NCI-H2029 treated with DMSO at 0.1 percent for 48 hours (cell line): ENCODE data around the gene PBX1.

ENCODE experiments used
- DNase-seq: peaks from one replicate; lab custom pipeline; 2025; lab: John Stamatoyannopoulos, UW

PBX1 gene

DNA sequence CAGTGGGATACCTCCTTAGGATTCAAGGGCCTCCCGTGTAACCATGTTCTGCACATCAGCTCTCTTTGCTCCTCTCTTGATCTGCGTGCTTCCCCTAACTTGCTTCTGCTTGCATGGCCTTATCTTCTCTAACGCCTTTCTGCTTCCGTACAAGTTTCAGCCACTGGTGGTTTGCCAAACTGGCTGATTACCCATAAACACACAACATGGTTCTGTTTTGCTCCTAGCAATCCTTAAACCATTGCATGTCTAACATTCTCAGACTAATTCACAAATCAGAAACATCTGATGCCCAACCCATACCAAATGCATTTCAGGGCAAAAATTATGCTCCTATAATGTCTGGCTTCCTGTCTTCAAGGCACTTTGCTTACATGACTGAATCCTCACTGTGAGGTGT, 166.4 kb downstream of the PBX1 start:
- DNase-seq, result no peak

DNA sequence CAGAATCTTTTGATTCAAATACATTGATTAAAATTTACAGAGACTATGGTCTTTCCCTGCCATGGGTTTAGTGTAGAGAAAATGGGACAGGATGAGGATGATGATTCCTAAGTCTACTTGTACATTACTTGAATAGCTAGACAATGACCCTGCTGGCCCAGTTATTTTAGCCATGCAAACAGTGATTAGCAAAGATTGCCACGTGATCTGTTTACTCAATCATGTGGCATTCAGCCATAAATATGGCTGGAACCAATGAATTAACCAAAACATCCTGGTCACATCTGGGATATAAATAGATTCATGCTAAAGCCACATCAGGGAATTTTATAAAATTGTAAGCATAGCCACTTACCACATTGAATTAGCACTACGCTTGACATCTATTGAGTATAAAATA, 167.3 kb downstream of the PBX1 start:
- DNase-seq, result no peak

DNA sequence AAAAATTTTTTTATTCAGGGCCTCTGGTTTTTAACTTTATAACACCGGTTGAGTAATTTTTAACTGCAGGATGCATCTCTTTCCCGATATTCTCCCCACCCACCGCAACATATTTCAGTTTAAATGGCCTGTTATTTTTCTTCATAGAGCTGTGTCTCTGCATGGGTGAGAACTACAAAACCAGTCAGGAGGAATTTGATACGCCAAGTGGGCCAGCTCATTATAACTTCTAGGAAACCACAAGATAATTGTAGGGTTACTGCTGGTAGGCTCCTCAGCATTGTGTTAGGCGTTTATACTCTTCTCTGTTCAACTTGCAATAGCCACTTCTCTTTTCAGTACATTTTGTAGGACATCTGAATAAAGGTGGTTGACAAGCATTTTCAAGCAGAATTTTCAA, 169.7 kb downstream of the PBX1 start:
- no peak for DNase-seq

DNA sequence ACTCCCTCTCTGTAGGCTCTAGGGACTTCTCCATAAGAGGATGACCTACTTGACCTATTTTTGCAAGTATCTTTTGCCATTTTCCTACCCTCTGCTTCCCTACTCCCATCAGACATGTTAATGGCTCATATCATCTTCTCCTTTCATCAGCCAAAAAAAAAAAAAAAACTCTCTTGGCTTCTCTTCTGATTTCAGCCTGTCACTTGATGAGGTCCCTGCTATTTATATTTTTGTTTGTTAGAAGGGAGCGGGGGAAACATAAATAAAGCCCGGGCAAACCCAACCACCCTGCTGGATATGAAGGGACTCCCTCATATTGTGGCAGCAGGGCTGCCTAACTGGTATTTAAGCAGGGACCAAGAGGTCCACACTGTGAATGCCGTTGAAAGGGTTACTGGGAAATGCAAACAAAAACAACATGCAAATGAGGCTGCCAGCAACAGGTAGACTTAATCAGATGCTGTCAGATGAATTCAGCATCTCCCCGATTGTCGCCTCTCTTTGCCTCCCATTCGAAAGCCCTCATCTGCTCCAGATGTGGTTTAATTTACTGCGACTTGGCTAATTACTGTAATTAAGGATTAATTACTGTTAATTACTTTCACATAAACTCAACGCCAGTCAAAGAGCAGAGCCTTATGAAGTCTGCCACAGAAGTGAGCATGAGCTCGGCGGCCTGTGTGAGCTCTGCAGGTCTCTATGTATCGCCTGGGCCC, 172.3 kb downstream of the PBX1 start:
- DNase-seq, result no peak

DNA sequence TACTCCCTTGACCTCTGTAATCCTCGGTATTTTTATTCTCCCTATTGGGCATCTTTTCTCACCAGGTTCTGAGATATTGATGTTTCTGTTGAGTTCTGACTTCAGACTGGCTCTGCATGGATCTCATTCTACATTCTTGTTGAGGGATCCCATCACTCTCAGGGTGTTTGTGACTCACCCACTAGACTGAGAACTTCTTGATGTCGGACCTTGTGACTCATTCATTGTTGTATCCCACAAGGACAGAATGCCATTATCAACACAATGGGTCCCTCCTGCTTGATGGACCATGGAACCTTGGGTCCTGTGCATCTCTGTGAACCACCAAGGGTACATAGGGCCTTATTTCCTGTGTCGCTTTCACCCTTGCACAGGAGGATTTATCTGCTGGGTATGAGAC, 174.1 kb downstream of the PBX1 start:
- no peak for DNase-seq

DNA sequence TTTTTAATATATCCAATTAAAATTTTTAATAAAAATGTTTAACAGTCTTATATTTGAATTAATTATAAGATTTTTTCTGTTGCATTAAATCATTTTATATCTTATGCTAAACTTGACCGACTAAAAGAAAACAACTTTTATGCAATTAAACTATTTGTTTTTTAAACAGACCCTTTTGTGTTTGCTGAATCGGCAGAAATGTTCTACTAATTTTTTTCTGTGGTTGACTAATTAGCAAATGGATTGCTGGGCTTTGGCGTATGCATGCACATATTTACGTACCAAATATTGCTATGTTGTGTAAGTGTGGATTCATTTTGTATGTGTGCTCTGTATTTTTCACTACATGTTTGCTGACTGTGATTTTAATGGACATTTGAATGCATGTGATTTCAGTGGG, 174.8 kb downstream of the PBX1 start:
- no peak for DNase-seq

DNA sequence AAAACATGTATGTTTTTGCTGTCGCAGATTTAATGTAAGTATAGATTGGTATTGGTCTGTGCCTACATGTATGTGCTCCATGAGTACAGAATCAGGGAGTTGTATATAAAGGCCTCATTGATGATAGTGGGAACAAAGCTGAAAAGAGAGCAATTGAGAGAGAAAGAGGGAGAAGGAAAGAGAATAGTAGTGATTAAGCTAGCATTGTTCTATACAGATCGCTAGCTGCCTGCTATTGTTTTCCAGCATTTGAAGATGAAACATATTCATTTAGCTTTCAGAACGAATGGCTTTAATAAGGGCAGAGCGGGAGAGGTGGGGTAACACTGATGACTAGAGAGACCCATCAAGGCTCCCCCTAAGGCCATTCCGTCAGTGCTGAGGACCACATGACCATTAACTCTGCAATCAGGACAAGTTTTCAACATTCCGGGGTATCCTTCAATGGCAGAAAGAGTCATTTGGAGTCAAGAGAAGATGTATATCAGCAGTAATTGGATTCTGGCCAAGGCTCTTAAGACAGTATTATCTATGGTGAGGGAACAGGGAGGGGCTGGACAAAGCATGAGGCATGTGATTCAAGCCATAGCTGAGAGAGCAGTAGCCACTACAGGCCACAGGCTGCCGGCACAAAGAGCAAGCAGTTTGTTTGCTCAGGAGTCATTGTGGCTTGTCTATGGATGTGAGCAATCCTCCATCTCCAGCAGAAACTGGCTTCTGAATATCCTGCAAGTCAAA, 176.5 kb downstream of the PBX1 start:
- DNase-seq, result peak; percentile 26

DNA sequence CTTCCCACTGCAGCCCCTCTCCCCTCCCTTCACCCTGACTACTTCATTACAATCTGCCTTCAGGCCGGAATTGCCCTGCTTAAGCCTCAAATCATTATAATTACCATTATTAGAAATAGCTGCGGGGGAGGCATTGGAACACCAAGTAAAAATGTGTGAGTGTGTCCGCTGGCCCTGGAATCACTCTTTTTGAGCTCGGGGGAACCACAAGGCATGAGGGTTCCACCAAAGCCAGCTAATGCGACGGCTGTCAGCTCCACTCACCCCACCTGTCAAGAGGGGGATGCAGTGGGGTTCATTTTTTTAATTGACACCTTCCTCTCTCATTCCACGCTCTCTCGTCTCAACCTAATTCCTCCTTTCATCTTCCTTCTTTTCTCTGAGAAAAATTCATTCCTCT, 177.2 kb downstream of the PBX1 start:
- no peak for DNase-seq

DNA sequence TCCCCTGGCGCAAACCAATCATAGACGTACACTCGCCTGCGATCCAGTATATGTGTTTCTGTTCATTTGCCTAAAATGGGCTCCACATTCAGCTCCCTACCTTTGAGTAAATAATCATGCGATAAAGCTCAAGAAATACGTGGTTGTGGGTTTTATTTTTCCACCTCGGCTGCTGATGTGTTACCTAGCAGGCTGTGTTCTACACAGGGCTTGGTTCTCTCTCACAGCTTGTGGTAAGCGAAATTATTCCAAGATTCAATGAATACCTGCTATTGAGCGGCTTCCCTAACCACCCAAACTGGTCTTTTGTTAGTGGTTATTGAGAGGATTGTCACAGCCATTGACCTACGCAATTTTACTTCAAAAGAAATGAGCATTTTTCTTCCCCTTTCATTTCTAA, 180.2 kb downstream of the PBX1 start:
- no peak for DNase-seq

DNA sequence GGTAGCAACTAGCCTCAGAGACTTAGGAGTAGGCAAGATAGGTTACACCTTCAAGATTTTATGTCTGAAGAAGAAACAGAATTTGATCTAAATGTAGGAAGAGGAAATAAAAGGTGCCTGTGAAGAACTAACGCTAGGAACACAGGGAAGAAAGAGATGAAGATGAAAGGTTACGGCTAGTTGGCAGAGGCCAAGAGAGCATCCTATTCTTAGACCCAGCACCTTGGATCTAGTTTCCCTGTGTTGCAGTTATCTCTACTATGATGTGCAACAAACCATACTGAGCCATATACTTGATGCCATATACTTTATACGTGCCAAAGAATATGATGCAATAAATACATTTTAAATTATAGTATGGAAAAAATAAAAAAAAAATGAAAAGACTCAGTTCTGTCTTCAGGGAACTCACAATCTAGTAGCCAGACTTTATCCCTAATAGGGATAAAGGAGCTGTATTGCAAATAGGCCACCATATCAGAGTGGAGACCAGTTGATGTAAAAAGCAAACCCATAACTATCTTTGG, 181.1 kb downstream of the PBX1 start:
- no peak for DNase-seq

DNA sequence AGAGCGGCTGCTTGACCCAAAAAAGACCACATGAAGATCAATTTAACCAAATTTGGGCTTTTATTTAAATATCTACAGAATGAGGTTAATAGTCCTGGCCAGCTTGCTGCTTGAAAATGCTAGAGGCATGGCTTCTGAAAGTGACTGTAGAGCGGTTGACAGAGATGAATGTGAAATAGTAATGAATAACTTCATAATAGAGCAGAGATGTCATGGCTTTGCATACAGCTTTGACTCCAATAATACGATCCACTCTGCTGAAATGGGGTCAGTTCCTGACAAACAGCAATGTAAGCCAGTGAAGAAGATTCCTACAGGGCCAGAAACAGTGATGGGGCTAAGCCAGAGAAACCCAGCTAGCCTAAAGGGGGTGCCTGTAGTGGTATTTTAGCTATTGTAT, 183.8 kb downstream of the PBX1 start:
- DNase-seq, result no peak

DNA sequence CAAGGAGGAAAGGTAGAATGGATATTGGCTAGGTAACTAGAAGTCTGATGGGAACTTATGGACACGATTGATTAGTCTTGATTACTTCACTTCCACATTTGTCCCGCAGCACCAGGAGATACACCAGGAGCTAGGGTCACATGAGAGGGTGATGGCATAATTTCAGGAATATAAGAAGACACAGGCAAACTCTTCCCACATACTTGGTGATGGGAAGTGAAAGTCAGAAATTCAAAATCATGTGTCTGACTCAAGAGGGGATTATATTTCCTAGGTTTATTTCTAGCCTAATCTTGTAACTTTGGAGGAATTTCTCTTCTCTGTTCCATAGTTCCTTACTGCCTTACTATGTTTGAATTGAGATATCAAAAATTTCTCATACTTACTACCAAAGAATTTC, 185.0 kb downstream of the PBX1 start:
- no peak for DNase-seq

DNA sequence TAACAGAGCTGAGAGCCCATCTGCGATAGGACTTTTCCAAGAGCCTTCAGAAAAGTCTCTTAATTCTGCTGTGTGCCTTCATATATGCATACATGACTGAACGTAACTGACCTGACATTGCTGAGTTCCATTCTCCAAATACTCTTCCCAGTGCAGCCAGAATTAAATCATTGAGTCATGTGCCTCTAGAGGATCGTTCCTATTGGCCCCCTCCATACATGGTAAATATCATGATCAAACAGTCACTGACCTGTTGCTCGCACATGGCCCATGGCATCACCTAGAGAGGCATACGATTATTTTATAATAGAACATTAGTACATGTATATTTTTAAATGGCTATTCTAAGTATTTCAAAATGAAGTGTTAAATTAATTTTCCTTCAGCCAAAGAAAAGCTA, 186.8 kb downstream of the PBX1 start:
- no peak for DNase-seq

DNA sequence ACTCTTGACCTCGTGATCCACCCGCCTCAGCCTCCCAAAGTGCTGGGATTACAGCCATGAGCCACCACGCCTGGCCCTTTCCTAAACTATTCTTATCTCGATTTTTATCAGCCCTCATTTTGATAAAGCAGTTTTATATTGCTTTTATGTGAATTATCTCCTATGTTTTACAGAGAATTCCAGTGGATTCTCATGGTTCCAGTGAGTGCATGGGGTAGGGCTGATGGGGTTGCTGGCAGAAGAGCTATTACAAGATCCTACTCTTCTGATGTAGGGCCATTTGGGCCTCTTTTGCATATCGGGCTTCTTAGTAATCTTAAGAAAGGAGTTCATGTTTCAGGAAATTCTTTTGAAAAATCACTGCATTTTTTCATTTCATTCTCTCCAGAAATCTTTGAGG, 187.6 kb downstream of the PBX1 start:
- no peak for DNase-seq

DNA sequence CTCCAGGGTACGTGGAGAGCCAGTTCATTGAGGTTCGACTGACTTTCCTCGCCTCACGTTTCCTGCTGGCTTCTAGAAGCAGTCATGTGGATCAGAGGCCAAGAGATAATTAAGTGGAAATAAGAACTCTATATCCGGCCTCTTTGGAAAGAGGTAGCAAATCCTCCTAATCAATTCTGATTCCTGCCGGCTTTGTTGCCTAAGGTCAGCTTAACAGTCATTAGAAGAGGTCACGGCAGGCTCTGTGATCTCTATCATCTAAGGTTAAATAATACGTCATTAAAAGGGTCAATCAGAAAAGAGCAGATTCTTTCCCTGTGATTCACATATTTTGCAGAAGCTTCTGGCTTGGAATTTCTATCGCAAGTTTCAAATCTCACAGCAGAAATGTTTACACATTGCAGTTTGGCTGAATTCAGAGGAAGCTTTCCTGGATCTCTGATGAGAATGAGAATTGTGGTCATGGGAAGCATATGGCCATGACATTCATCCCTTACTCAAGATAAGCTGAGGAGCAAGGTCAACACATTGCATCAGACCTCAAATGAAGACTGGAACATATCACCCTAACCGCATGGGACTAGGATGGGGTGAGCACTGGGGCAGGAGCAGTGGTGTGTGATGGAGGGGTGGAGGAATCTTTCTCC, 189.4 kb downstream of the PBX1 start:
- DNase-seq, result no peak

DNA sequence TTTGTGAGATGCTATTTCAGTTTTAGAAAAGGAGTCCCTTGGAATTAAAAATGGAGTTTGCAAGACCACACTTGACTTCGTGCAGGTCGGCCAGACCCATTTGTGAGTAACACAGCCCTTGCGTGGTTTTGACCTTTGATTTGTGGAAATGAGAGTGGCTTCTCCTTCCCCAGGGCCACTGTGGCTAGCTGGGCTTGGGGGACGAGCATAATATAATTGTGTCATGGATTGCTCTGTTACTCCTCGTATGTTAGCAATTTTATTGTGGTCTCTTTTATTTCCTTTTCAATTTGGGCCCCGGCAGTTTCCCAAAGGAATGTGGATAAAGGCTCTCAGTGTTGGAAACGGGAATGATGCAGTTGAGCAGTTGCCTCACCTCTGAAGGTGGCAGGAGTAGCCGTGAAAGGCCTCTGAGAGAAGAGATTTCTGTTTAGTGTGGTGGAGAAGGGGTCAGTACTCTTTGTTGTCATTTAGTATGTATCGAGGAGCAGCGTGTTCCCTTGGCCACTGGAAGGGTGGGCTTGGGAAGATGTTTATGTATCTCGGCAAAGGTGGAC, 194.6 kb downstream of the PBX1 start:
- no peak for DNase-seq

DNA sequence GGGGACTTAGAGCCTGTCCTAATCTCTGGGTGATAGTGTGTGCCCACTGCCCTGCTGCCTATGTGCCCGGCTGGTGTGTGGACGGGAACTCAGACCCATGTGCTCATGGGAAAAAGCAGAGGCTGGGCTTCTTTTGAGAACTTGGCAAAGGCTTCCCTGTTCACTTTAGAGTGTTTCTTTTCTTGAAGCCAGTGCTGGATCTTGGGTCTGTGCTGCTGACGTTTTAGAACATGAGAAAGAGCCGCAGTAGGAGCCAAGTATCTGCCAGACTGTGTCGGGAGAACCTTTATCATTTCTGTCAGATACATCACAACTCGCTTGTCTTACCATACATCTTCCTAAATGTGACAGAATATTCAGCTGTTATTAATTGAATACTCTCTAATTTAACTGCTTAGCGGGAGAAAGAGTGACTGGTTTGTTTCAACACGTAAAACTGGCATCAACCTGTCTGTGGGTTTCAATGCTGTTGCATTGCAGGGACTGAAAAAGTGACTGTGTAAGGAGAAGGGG, 195.2 kb downstream of the PBX1 start:
- no peak for DNase-seq

DNA sequence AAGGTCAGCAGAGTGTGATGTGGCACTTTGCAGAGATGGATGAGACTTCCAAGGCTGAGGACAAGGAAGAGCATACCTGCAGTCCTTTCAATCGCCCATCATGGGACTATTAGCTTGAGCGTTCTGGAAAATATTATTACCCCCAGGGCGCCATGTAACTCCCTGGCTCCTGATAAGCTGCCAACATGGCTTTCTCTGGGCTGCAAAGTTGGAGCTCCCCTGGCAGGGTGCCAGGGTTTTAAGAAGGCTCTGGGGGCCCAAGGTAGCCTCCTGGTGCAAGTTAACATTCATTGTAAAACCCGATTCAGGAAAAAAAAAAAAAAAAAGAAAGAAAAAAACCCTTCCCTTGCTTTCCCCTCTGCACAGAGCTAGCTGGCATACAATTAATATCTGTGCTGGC, 196.7 kb downstream of the PBX1 start:
- DNase-seq, result no peak

DNA sequence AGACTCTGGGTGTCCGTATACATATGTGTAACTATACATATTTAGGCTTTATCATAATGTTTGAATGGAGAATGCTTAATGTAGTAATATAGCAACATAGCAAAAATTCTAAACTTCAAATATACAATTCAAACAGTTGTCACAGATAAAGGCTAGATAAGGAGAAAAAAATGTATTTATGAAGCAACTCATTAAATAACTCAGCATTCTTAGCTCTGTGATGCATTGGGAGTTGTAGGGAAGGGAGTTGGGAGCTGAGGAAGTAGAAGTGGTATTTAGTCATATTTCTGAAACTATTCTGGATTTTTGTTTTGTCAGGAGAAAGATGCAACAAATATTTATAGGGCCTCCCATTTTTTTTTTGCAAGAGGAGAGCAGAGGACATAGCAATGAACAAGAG, 197.8 kb downstream of the PBX1 start:
- no peak for DNase-seq

DNA sequence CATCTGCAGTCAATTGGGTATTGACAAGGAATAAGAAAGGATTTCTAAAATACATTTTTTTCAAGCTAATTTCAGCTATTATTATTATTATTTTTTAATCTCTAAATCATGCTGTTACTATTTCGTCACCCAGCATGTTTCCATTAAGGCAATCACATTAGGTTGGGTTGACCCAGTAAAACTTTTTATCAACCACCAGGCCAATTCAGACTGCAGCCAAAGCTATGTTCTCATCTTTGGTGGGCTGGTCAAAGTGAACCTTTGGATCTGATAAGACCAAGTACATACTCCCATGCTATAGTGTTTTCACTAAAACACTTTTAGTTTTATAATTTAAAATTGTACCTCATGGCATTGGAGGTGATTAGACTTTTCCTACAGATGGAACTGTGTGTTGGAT, 198.6 kb downstream of the PBX1 start:
- DNase-seq, result no peak

DNA sequence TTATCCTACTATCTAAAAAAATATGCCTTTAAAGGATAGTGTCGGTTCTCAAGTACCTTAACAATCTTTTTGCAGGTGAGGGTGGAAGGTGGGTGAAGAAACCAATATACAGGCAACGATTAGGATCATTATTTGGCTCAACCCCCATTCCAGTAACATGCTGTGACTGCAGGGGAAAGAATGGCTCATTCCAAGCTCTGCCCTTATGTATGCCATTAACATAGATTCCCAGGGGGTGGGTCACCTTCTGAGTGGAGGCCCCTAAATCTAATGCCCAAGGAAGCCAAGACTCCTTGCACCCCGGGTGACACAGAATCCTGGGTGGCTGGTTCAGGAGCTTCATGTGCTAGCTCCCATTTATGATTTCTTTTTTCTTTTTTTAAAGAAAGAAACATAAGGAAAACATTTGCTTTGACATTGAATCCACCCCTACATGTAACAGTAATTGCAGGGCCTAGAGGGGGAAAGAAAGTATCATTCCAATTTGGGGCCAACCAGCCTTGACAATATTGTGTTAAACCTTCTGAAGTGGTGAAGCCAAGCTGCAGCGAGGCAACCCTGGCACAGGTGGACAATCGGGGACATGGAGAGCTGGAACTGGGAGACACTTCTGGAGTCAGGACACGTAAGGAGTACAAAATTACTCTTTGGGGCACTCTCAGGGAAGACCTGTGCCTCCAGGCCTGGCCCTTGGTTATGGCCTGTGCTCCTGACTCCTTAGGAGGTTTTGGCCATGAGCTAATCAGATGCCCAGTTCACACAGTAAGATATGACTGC, 200.3 kb downstream of the PBX1 start:
- DNase-seq, result no peak

DNA sequence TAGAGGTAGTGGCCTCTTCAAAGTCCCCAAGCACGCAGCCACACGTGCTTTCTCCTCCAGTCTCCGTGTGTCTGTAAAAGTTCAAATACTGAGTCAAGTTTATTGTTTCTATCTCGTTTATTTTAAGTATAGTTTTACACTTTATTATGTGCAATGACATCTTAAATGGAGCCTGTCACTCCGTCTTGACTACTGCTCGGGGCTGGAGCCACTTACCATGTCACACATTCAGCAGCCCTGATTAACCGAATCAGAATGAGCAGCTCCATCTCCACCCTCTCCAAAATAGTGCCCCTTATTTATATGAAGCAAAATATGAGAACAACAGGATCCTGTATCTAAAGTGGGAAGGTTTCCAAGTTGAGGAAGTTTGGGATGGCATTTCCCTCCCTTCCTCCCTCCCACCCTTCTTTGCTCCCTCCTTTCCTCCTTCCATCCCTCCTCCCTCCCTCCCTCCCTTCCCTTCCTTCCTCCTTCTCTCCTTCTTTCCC, 201.0 kb downstream of the PBX1 start:
- no peak for DNase-seq
